ENCODE results near the gene REST.
"Not testable (repeated sequence)": the region's sequence is repeated elsewhere in the genome, so short reads cannot be mapped to it uniquely, and the experiment has no call there.

REST gene

GRCh38 chr4:56930638-56931037, 22.9 kb downstream of the REST start:
- intact Hi-C loops (cut with DNase I; ENCODE audit: low total_unique reads) = no loop called here
- DNase-seq = no peak
- Histone ChIP-seq H3K36me3 (peaks cover 29 to 42% (median 29%) of the 10 kb centered on the region in 3 donors), H3K27ac (no peak overlapping the region), H3K27me3 (no peaks in the 10 kb centered on the region), H3K4me1 (peaks cover 0 to 6% (median 0%) of the 10 kb centered on the region in 4 donors), H3K4me3 (no peak overlapping the region), H3K9me3 (no peaks in the 10 kb centered on the region)
- TF ChIP-seq, protein P1, sequence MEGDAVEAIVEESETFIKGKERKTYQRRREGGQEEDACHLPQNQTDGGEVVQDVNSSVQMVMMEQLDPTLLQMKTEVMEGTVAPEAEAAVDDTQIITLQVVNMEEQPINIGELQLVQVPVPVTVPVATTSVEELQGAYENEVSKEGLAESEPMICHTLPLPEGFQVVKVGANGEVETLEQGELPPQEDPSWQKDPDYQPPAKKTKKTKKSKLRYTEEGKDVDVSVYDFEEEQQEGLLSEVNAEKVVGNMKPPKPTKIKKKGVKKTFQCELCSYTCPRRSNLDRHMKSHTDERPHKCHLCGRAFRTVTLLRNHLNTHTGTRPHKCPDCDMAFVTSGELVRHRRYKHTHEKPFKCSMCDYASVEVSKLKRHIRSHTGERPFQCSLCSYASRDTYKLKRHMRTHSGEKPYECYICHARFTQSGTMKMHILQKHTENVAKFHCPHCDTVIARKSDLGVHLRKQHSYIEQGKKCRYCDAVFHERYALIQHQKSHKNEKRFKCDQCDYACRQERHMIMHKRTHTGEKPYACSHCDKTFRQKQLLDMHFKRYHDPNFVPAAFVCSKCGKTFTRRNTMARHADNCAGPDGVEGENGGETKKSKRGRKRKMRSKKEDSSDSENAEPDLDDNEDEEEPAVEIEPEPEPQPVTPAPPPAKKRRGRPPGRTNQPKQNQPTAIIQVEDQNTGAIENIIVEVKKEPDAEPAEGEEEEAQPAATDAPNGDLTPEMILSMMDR (IDR thresholded peaks at IDR 0.05) = no peak

- H3K4me1 ChIP-seq = peaks cover 0 to 6% (median 0%) of the 10 kb centered on the region in 4 donors
- DNase-seq = no peak
- H3K4me3 ChIP-seq = no peak overlapping the region
- intact Hi-C loops (cut with DNase I; ENCODE audit: low total_unique reads) = no loop called here
- H3K27ac ChIP-seq = no peak overlapping the region
- H3K9me3 ChIP-seq = no peaks in the 10 kb centered on the region
- H3K27me3 ChIP-seq = no peaks in the 10 kb centered on the region
- TF ChIP-seq, protein P1 (IDR thresholded peaks at IDR 0.05) = no peak
- peaks cover 23 to 42% (median 24%) of the 10 kb centered on the region in 3 donors for H3K36me3 ChIP-seq
Observed at GRCh38 chr4:56931924-56932323, 24.2 kb downstream of the REST start.

DNA sequence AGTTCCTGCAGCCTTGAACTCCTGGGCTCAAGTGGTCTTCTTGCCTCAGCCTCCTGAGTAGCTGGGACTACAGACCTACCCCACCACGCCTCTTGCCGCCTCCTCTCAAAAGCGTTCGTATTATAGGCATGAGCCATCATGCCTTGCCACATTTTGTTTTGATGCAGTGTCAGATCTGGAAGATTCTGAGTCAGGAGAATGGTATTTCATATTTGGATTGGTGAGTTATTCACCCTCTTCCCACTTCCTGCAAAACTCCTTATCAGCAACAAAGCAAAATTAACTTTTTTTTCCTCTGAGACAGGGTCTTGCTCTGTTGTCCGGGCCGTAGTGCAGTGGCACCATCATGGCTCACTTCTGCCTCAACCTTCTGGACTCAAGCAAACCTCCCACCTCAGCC, 29.6 kb downstream of the REST start:
- no peak overlapping the region for H3K4me3 ChIP-seq
- H3K27me3 ChIP-seq = no peaks in the 10 kb centered on the region
- H3K36me3 ChIP-seq = peaks cover 18 to 33% (median 20%) of the 10 kb centered on the region in 3 donors
- H3K27ac ChIP-seq = no peak overlapping the region
- no peak for DNase-seq
- intact Hi-C loops (cut with DNase I; ENCODE audit: low total_unique reads) = loop anchor here (5.0 kb wide), 1 partner anchor 1065 kb away; no protein-coding TSS in a partner anchor
- TF ChIP-seq, protein P1 (IDR thresholded peaks at IDR 0.05) = no peak
- H3K9me3 ChIP-seq = no peaks in the 10 kb centered on the region
- peaks cover 0 to 11% (median 0%) of the 10 kb centered on the region in 4 donors for H3K4me1 ChIP-seq

DNA sequence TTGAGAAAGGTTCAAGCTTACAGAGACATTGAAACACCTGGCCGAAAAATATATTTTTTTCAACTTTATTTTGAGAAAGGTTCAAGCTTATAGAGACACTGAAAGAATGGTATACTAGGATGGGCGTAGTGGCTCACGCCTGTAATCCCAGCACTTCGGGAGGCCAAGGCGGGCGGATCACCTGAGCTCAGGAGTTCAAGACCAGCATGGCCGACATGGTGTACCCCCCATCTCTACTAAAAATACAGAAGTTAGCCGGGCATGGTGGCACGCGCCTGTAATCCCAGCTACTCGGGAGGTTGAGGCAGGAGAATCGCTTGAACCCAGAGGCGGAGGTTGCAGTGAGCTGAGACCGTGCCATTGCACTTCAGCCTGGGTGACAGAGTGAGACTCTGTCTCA, 32.1 kb downstream of the REST start:
- H3K4me1 ChIP-seq, DNase-seq, H3K27me3 ChIP-seq, H3K9me3 ChIP-seq, H3K4me3 ChIP-seq, H3K27ac ChIP-seq: not testable (repeated sequence)
- peaks cover 18 to 33% (median 20%) of the 10 kb centered on the region in 3 donors for H3K36me3 ChIP-seq
- intact Hi-C loops (cut with DNase I; ENCODE audit: low total_unique reads) = loop anchor here (5.0 kb wide), 1 partner anchor 1062 kb away; no protein-coding TSS in a partner anchor

GRCh38 chr4:56940403-56940802, 32.7 kb downstream of the REST start:
- no peak for DNase-seq
- peaks cover 18 to 33% (median 20%) of the 10 kb centered on the region in 3 donors for H3K36me3 ChIP-seq
- peaks cover 0 to 6% (median 0%) of the 10 kb centered on the region in 4 donors for H3K4me1 ChIP-seq
- TF ChIP-seq, protein P1 (IDR thresholded peaks at IDR 0.05) = no peak
- H3K27me3 ChIP-seq = no peaks in the 10 kb centered on the region
- H3K27ac ChIP-seq = no peak overlapping the region
- no peak overlapping the region for H3K4me3 ChIP-seq
- H3K9me3 ChIP-seq = no peaks in the 10 kb centered on the region
- intact Hi-C loops (cut with DNase I; ENCODE audit: low total_unique reads) = no loop called here

GRCh38 chr4:56940971-56941370, 33.3 kb downstream of the REST start:
- H3K27ac ChIP-seq = no peak overlapping the region
- H3K9me3 ChIP-seq = no peaks in the 10 kb centered on the region
- intact Hi-C loops (cut with DNase I; ENCODE audit: low total_unique reads) = no loop called here
- TF ChIP-seq, protein P1 (IDR thresholded peaks at IDR 0.05) = no peak
- H3K27me3 ChIP-seq = no peaks in the 10 kb centered on the region
- DNase-seq = no peak
- peaks cover 0 to 6% (median 0%) of the 10 kb centered on the region in 4 donors for H3K4me1 ChIP-seq
- no peak overlapping the region for H3K4me3 ChIP-seq
- peaks cover 18 to 31% (median 20%) of the 10 kb centered on the region in 3 donors for H3K36me3 ChIP-seq

All from tibial artery (tissue), 4 donors.